Measurements from ENCODE around the gene MYMX.

The MYMX gene

GRCh38 chr6:44250718-44251123, 34.0 kb downstream of the MYMX start:
- DNase-seq (ENCODE audit: low read depth): no peak

GRCh38 chr6:44251576-44252524, 35.1 kb downstream of the MYMX start:
- DNase-seq (ENCODE audit: low read depth): no peak

DNA sequence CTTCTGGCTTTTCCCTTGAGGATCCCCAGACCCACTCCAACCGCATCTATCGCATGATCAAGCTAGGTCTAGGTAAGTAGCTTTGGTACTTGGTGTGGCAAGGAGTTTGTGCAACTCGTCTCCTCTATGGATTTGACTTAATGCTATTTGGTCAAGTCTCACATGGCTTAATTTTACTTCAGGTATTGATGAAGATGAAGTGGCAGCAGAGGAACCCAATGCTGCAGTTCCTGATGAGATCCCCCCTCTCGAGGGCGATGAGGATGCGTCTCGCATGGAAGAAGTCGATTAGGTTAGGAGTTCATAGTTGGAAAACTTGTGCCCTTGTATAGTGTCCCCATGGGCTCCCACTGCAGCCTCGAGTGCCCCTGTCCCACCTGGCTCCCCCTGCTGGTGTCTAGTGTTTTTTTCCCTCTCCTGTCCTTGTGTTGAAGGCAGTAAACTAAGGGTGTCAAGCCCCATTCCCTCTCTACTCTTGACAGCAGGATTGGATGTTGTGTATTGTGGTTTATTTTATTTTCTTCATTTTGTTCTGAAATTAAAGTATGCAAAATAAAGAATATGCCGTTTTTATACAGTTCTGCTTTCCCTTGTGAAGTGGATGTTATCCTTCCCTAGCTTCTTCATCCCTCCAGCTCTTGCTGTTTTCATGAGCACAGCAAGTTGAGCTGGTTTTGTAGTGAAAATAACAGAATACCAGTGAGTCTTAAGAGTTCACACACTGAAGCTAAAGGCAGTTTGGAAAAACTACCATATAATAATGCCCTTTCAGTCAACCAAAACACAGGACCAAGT, 36.8 kb downstream of the MYMX start:
- DNase-seq (ENCODE audit: low read depth): no peak

DNA sequence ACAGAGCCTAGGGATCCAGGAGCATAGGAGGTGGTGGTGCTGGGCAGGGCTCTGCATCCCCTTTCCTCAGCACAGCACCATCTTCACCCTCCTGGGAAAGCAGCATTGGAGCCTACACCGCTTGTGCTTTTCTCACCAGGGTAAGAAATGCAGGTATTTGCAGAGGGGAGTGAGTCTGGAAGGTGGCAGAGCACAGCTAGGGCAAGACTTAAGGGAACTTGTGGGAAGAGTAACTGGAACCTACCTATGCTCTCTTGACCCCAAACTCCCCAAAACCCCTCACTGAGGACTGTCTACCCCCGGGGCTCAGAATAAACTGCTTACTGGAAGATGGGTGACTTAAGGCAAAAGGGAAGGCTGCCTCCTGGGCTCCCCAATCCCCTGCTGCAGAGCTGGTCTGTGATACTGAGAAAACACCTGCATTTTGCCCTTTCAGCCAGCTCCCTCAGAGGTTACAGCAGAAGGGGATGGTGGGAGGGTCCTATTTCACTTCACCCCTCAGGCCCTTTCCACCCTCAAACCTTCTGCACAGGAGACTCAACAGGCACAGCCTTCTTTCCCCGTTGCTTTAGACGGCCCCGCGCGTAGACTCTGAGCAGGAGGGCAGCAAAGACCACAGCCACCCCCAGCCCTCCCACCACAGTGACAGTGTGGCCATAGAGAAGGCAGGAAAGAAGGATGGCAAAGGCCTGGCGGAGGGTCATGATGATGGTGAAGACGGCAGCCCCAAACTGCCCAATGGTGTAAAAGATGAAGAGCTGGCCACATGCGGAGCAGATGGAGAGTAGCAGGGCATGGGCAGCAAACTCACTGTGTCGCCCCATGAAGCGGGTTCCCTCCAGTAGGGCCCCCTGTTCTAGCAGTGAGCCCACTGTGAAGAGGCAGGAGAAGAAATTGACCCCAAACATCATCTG, 37.7 kb downstream of the MYMX start:
- no peak for DNase-seq (ENCODE audit: low read depth)

- no peak for DNase-seq (ENCODE audit: low read depth)
These were observed 38.5 kb downstream of the MYMX start for GRCh38 chr6:44255105-44255808.

- DNase-seq (ENCODE audit: low read depth): no peak
These were observed 39.4 kb downstream of the MYMX start for GRCh38 chr6:44255871-44256774.

DNA sequence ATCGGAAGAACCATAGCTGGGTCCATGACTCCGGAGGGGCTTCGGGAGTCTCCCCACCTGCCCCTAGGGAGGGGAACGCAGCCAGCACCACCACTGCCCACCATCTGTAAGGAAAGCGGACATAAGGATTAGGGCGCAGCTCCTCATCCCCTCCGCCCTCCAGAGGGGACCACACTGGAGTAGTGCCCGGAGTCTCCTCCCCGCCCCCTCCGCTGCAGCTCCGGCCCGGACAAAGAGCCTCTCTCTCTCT, 40.0 kb downstream of the MYMX start:
- no peak for DNase-seq (ENCODE audit: low read depth)

- no peak for DNase-seq (ENCODE audit: low read depth)
These were observed 40.5 kb downstream of the MYMX start, which contains the start of gene SLC35B2 for GRCh38 chr6:44257025-44257752. TSS of gene SLC35B2 (minus strand) at chr6:44257528. CDS start at chr6:44257410, 118 bp downstream.

DNA sequence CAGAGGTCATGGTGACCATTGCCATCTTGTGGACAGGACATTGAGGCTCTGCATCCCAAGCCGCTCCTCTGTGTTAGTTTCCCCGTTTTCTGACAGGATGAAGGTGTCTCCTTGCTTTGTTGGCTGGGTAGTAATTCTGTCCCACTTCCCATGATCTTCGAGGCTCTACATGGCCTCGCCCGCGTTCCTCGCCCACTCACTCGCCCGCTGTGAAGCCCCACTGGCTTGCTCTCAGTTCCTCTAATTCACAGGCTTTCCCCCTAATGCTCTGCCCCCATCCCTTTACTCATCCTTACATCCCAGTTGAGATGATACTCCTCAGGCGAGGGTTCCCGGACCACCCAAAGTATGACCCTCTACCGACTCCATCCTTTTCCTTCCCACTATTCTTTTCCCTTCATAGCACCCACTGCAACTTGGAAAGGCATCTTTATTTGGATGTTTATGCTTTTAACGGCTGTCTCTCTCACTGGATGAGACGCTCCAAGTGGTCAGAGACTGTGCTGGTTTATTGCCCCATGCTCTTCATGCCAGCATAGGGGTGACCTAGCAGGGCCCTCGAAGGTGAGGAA, 41.1 kb downstream of the MYMX start:
- no peak for DNase-seq (ENCODE audit: low read depth)

GRCh38 chr6:44258325-44258863, 41.7 kb downstream of the MYMX start:
- DNase-seq (ENCODE audit: low read depth): no peak

DNA sequence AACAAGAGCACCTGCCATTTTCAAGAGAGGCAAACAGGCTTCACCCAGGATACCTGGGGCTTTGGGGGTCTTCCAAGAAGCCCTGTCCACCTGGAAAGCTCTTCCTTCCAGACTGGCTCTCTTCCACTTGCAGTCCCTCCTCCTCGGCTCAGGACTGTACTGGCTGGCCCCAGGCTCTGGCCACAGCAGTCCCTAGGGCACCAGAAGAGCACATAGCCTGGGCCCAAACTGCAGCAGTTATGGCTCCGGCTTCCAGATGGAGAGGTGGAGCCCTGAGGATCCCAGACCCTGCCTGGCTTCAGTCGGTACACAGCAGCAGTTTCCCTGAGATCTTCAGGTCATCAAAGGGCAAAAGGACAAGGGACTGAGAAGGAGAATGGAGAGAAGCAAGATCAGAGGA, 42.2 kb downstream of the MYMX start:
- DNase-seq (ENCODE audit: low read depth): no peak

GRCh38 chr6:44260011-44260410, 43.3 kb downstream of the MYMX start:
- no peak for DNase-seq (ENCODE audit: low read depth)

GRCh38 chr6:44260451-44261297, 43.9 kb downstream of the MYMX start:
- DNase-seq (ENCODE audit: low read depth): no peak

- no peak for DNase-seq (ENCODE audit: low read depth)
These were observed 44.9 kb downstream of the MYMX start for GRCh38 chr6:44261581-44261980.

DNA sequence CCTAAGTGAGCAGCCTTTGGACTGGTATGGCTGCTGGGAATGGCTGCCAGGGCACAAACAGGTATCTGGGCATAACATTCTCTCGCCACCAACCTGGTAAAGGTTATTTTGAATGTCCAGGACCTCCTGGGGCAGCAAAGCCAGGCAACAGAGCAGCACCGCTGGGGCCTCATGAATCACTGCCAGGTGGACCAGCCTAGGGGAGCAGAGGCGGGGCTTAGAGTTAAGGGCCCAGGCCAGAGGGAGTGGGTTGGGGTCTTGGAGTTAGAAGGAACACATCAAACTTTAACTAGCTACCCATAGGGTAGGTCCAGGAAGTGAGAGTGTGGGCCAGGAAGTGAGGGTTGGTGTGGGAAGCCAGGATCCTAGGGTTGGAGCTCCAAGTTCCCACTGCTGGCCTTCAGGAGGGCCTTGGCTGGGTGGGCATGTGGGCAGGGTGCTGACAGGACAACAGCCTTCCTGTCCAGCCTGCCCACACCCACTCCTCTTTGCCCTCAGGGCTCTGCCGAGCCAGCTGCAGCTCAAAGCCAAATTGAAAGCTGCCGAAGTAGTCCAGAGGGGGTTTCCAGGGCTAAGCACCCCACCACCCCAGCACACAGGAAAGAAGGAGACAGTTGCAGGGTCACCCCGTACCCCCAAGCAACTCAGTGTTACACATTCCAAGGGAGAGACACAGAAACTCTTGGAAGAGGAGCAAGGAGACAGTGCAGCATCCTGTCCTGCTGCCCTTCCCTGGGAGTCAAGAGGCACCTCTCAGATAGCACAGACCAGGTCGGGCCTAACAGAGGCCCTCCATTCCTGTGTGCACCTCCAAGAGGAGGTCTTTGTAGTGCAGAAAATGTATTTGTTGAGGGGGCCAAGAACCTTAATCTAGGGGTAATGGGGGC, 46.0 kb downstream of the MYMX start:
- DNase-seq (ENCODE audit: low read depth): no peak

DNA sequence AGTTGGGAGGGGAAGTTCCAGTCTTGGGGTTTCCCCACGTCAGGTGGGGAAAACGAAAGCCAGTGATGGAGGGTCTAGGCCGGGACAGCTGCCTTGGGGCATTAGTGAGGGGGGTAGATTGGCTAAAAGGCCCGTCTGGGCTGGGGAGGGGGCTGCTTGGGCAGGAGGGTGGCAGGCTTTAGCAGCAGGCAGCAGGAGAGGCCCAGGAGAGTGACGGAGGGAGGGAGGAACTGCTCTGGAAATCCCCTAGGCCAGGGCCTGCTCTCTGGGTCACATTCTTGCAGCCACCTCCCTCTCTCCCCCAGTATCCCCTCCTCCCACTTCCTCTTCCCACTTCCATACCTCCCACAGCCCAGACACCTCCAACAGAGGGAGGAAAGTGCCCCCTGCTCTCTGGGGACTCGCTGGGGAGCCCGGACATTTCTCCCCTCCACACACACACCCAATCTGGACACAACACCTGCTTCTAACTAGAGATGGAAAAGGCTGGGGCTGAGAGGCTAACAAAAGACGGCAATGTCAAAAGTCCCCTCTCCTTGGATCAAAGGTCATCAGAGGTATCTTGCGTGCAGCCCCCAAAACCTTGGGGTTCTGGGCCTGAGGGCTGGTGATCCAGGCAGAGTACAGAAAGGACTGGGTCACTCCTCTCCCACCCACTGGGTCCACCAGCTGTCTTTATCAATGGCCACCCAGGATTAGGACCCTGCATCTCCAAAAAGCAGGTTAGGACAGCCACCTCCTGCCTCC, 46.8 kb downstream of the MYMX start:
- no peak for DNase-seq (ENCODE audit: low read depth)

All from GM04504 (cell line).